Kidney epithelial cell (primary cell): ENCODE measurements around the gene ST8SIA3. TPM values are rescaled to one million over a fixed set of nuclear protein-coding genes. Genes with fewer than 3 reads are reported as not detected.

ENCODE experiments used
- DNase-seq: peaks from one replicate; pipeline ENCODE4 v3.0.0-alpha.2; 2010; ENCODE audit warnings: low read depth
- H3K27me3 ChIP-seq: 2 replicates; pipeline ENCODE4 v1.6.0; 2011; ENCODE audit warnings: low read length; ENCODE audit not compliant: control insufficient read depth, insufficient read depth
- H3K36me3 ChIP-seq: 2 replicates; pipeline ENCODE4 v1.5.1; 2011; ENCODE audit warnings: low read length; ENCODE audit not compliant: control insufficient read depth, insufficient read depth
- H3K4me3 ChIP-seq: 2 replicates; pipeline ENCODE4 v1.5.1; 2011; ENCODE audit warnings: low read depth, mild to moderate bottlenecking, control low read depth, low read length
- CTCF ChIP-seq: IDR thresholded peaks from 2 replicates; pipeline ENCODE4 v1.5.1; 2011; ENCODE audit warnings: mild to moderate bottlenecking, moderate library complexity, low read length, control low read depth, inconsistent platforms; ENCODE audit not compliant: insufficient read depth, poor library complexity, severe bottlenecking
- total RNA-seq: library from RNA; depleted of rRNA; stranded (reverse); fragments of >200 nt; gene quantifications from 2 replicates; pipeline ENCODE4 v1.2.3, GENCODE V29; 2015

Gene ST8SIA3
- total RNA-seq, 1 donor from 2014 or later = not detected

- Histone ChIP-seq H3K4me3 (no peak overlapping the region), H3K27me3 (no peaks in the 10 kb centered on the region), H3K36me3 (no peaks in the 10 kb centered on the region)
- no peak for DNase-seq
- no peak for TF ChIP-seq CTCF
Measured at GRCh38 chr18:57336343-57336742, 16.0 kb upstream of the ST8SIA3 start.

GRCh38 chr18:57337890-57338289 is 14.5 kb upstream of the ST8SIA3 start:
- no peak overlapping the region for H3K4me3 ChIP-seq
- H3K27me3 ChIP-seq = no peaks in the 10 kb centered on the region
- no peak for DNase-seq
- no peaks in the 10 kb centered on the region for H3K36me3 ChIP-seq
- no peak for TF ChIP-seq CTCF

- peaks cover 2% of the 10 kb centered on the region for H3K27me3 ChIP-seq
- DNase-seq = no peak
- no peak for TF ChIP-seq CTCF
Measured at GRCh38 chr18:57343833-57344232, 8.5 kb upstream of the ST8SIA3 start.

GRCh38 chr18:57346876-57347275 is 5.5 kb upstream of the ST8SIA3 start:
- Histone ChIP-seq H3K27me3 (peaks cover 8% of the 10 kb centered on the region), H3K36me3 (no peaks in the 10 kb centered on the region), H3K4me3 (no peak overlapping the region)
- no peak for TF ChIP-seq CTCF
- DNase-seq = no peak

More at GRCh38 chr18:57343833-57344232, 8.5 kb upstream of the ST8SIA3 start:
- H3K4me3 ChIP-seq = no peak overlapping the region
- no peaks in the 10 kb centered on the region for H3K36me3 ChIP-seq

GRCh38 chr18:57347784-57348183 is 4.6 kb upstream of the ST8SIA3 start:
- Histone ChIP-seq H3K4me3 (no peak overlapping the region), H3K36me3 (no peaks in the 10 kb centered on the region), H3K27me3 (peaks cover 16% of the 10 kb centered on the region)
- no peak for DNase-seq
- TF ChIP-seq CTCF = no peak

- no peak for TF ChIP-seq CTCF
- Histone ChIP-seq H3K27me3 (peaks cover 32% of the 10 kb centered on the region), H3K4me3 (no peak overlapping the region), H3K36me3 (no peaks in the 10 kb centered on the region)
- no peak for DNase-seq
Measured at GRCh38 chr18:57352761-57353136, 392 bp downstream of the ST8SIA3 start.
